ENCODE data around the gene PPIE.

Gene PPIE

DNA sequence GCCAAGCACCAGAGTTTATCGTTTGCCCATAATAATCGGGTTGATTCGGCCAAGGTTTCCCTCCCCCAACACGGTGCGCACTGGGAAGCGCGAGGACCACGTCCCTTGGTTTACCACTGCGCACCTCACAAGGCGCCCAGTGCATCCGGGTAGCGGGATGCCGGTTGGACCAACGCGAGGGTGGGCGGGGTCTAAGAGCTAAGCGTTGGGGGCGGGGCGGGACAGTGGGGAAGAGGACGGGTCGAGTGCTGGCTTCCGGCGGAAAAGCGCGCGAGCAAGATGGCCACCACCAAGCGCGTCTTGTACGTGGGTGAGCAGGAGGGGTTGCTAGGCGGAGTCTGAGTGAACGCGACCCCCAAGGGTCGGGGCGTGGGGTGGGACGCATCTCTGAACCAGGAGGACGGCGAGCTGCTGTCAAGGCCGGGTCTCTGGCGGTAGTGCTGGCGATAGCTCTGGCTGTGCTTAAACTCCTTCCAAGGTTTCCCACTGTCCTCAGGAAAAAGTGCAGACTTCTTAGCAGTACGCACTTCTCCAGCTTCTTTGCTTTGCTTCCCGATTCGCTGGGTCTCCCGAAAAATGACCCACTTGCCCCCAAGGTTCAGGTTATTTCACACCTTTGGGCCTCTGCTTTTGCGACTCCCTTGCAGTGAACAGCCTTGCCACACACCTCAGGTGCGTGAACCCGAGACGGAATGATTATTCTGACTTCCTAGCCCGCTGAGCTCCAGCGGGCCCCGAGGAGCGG, at the start of gene PPIE:
TSS of gene PPIE (plus strand) at position 261 of the 745 bp plus-strand sequence. CDS start at position 280, 19 bp downstream.
- TF ChIP-seq GATA2 (IDR thresholded peaks at IDR 0.05; ENCODE audit: low read depth, low read length) (no peak), GATA3 (IDR thresholded peaks at IDR 0.05; ENCODE audit: low read depth, low read length) (no peak)

DNA sequence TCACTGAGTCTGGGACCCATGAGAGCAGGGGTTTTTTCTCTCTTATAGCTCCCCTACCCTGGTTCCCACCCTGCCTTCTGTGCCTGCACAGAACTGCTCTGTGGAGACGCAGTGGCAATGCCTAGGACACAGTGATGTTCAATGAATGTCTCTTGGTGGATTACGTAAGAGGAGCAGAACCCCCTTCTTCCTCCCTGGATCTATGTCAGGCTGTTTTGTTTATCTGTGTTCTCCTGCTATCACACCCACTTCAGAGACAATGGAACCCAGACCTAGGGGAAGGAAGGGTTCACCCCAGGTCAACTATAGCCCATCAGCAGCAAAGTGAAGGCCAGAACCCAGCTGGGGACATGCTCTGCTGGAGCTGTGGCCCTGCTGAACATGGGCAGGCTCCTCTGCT, 49.5 kb upstream of the PPIE start:
- TF ChIP-seq GATA2 (IDR thresholded peaks at IDR 0.05; ENCODE audit: low read depth, low read length), result no peak
- TF ChIP-seq GATA3 (IDR thresholded peaks at IDR 0.05; ENCODE audit: low read depth, low read length), result no peak

DNA sequence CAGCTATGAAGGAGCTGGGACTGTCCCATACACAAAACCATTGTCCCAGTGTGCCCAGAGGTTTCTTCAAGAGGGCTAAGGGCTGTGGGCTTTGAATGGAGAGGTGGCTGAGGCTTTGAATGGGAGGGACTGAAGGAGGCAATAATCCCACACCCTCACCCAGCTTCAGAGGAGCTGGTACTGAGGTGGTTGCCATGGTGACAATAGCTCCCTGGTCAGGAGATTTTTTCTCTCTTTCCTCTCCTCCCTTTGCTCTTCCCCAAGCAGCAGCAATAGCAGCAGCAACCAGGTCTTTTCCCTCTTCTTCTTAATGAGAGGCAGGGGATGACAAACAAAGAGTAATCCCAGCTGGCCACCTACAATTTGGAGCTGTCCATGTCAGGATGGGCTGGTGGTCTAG, 49.0 kb upstream of the PPIE start:
- TF ChIP-seq GATA2 (IDR thresholded peaks at IDR 0.05; ENCODE audit: low read depth, low read length), result no peak
- no peak for TF ChIP-seq GATA3 (IDR thresholded peaks at IDR 0.05; ENCODE audit: low read depth, low read length)

DNA sequence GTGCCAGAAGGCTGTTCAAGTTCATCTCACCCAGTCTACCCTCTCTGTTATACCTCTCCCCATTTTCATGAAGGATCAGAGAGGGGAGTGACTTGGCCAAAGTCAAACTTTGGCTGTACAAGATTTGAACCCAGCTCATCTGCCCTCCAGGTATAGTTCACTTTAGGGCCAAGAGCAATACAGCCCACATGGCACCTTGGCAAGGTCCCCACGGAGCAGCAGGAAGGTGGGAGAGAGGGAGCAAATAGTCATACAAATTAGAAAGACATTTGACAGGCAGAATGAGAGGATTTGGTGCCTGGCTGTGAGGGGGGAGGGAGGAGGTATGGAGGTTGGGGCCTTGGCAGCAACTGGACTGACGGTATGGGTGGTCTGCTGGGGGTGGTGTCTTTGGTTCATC, 48.5 kb upstream of the PPIE start:
- TF ChIP-seq GATA3 (IDR thresholded peaks at IDR 0.05; ENCODE audit: low read depth, low read length) (no peak), GATA2 (IDR thresholded peaks at IDR 0.05; ENCODE audit: low read depth, low read length) (no peak)

DNA sequence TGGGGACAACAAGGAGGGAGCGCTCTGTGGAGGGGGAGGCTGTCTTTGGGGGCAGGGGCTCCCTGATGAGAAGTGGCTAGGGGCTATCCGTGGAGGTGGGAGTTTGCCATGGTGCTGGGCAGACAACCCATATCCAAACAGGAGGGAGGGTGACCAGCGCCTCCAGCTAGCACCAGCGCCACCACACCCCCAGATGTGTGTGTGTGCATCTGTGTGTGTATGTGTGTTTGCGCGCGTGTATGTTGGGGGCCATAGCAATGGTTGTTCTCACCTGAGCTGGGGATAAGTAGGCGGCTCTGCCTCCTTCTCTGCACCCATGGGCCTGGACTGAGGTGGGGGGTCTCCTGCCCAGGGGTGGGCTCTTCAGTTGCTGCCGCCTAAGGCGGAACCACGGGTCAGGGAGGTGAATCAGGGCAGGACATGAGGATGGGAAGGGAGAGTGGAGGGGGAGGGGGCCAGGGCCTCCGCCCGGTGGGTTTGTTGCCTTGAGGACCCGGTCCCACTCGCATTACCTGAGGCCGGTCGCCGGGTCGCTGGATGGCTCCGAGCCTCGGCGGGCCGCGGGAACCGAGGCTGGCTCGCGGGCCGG, 47.8 kb upstream of the PPIE start:
- no peak for TF ChIP-seq GATA2 (IDR thresholded peaks at IDR 0.05; ENCODE audit: low read depth, low read length)

DNA sequence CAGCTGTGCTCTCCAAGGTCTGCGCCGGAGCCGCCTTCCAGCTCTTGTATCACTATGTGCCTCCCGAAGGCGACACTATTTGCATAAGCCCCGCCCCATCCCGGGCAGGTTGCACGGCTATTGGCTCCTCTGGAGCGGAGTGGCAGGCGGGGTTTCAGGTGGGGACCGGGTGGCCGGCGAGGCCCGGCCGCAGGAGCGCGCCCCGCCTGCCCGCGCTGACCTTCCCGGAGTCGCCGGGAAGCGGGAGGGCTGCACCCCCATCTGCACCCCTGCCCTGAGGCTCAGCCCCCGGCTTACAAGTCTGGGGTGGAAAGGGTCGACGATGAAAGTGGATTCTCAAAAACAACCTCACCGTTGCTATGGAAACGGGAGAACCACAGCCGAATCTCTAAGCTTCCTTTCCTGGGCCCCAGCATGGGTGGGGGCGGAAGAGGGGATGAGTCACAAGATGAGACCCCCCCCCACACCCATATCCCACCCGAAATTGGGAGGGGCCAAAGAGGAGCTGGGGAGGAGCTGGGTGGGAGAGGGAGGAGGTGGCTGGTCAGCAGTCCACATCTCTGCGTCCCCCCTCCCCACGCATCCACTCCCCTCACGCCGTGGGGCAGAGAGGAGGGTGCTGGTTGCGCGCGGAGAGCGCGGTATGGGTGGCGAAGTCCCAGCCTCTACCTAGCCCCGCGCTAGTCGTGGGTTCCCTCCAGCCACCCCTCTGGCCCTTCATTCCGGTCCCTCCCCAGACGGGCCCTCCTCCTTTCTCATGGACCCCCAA, 47.1 kb upstream of the PPIE start, which contains the start of gene HPCAL4:
TSS of gene HPCAL4 (minus strand) at position 51 of the 769 bp plus-strand sequence. CDS start 6,830 bp downstream, outside the sequence.
- TF ChIP-seq GATA3 (IDR thresholded peaks at IDR 0.05; ENCODE audit: low read depth, low read length) (no peak), GATA2 (IDR thresholded peaks at IDR 0.05; ENCODE audit: low read depth, low read length) (no peak)

DNA sequence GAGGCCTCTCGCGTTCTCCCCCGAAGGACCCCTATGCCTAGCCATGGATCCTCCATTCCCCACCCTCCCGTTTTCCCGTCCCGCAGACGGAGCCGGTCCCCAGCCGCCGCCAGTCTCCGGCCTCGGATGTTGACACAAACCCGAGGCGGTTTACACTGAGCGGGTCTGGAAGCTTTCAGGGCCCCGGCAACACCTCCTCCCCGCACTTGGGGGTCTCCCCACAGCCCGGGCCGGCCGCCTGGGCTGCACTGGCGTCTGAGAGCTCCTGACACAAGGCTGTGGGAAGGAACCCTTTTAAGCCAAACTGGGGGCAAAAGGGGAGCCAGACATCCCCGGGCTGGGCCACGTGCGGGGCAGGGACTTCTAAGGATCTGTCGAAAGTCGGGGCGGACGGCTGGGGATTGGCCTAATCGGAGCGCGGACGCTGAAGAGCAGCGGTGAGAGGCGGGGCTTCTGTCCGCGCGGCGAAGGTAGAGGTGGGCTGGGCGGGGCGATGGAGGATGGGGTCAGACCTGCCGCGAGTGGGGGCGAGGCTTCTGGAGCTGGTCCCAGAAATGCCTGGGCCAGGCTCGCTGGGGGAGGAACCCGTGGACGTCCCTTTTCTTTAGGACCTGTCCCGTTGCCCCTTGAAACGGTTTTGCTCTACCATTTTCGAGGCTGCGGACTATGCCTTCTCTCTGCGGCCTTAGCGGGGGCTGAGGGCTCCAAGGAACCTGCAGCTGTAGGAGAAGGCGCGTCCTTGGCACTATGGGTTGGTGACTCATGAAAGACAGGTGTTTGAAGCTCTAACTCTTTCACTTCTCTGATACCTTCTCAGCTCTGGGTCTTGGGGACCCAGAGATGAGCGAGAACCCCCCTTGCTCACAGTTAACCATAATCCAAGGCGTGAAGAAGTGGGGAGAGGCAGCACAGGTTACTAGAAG, 46.3 kb upstream of the PPIE start:
- no peak for TF ChIP-seq GATA3 (IDR thresholded peaks at IDR 0.05; ENCODE audit: low read depth, low read length)
- no peak for TF ChIP-seq GATA2 (IDR thresholded peaks at IDR 0.05; ENCODE audit: low read depth, low read length)

DNA sequence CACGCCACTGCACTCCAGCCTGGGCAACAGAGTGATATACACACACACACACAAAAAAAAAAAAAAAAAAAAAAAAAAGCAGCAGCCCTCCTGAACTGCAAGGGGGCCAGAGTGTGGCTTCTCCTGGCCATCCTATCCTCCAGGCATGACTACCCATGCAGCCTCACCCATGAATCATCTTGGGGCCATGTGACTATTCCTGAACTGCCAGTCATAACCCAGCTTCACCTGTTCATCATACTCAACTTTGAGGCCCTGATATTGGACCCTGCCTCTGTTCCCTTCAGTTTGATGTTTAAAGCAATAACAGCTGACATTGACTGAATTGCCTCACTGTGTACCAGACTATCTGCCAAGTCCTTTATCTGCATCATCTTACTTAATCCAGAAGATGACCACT, 44.7 kb upstream of the PPIE start:
- no peak for TF ChIP-seq GATA3 (IDR thresholded peaks at IDR 0.05; ENCODE audit: low read depth, low read length)
- no peak for TF ChIP-seq GATA2 (IDR thresholded peaks at IDR 0.05; ENCODE audit: low read depth, low read length)

DNA sequence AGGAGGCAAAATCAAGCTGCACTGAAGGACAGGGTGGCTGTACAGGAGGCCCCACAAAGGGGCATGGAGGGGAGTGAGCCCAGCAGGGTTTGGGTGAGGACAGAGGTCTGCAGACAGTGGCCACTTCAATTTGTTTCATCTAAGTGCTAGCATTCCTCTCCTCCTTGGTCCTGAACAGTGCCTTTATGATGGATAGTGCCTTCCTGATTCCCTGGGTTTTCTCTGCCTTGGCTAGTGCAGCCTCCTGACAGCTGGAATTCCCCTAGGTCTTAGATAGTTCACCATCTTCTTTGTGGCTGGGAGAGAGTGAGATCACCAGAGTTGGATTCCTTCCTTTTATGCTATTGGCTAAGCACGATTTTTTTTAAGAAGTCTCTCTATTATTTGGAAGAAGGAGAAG, 43.7 kb upstream of the PPIE start:
- no peak for TF ChIP-seq GATA3 (IDR thresholded peaks at IDR 0.05; ENCODE audit: low read depth, low read length)
- TF ChIP-seq GATA2 (IDR thresholded peaks at IDR 0.05; ENCODE audit: low read depth, low read length), result no peak

DNA sequence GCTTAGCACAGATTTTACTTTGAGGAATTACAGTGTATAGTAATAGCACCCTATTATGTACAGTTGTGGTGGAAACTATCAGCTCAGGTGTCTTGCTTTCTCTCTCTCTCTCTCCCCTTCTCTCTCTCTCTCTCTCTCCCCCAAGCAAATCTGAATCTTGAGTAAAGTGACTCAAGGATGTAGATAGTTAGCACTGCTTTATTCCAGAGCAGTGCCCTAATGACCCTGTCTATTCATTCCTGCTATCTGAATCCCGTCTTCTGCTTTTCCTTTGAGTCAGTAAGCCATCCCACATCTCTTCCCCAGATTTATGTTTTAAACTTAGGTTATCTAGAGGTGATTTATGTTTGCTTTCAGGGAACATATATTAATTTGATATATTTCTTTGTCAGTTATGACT, 42.2 kb upstream of the PPIE start:
- TF ChIP-seq GATA2 (IDR thresholded peaks at IDR 0.05; ENCODE audit: low read depth, low read length), result no peak
- no peak for TF ChIP-seq GATA3 (IDR thresholded peaks at IDR 0.05; ENCODE audit: low read depth, low read length)

DNA sequence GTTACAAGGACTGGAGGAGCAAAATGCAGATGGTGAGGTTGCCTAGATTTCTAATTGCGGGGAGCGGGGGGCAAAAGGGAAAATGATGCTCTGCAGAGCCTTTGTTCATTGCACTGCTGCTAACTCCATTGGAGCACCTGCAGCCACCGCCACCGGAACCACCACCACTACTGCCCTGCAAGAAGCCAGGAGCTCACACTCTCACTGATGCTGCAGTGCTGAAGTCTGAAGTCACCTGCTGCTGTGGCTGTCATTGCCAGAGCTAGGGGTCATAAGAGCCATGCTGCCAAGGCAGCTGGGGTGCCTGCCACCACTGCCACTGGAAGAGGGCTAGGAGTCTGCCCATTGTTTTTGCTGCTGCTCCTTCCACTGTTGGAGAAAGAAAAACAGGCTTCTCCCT, 40.1 kb upstream of the PPIE start:
- TF ChIP-seq GATA3 (IDR thresholded peaks at IDR 0.05; ENCODE audit: low read depth, low read length), result no peak
- TF ChIP-seq GATA2 (IDR thresholded peaks at IDR 0.05; ENCODE audit: low read depth, low read length), result no peak

DNA sequence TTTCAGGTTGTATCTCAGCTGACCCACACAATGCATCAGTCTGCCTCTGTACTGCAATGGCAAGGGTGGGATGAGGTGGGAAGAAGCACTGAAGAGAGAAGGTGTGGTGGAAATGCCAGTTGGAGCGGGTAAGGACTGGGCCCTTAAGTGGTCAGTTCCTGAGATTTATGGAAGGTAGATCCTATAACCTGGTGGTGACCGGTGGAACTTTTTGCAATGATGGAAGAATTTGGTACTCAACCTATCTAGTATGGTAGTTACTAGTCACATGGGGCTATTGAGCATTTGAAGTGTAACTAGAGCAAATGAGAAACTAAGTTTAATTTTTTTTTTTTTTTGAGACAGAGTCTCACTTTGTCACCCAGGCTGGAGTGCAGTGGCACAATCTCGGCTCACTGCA, 39.3 kb upstream of the PPIE start:
- TF ChIP-seq GATA2 (IDR thresholded peaks at IDR 0.05; ENCODE audit: low read depth, low read length), result no peak
- TF ChIP-seq GATA3 (IDR thresholded peaks at IDR 0.05; ENCODE audit: low read depth, low read length), result no peak

DNA sequence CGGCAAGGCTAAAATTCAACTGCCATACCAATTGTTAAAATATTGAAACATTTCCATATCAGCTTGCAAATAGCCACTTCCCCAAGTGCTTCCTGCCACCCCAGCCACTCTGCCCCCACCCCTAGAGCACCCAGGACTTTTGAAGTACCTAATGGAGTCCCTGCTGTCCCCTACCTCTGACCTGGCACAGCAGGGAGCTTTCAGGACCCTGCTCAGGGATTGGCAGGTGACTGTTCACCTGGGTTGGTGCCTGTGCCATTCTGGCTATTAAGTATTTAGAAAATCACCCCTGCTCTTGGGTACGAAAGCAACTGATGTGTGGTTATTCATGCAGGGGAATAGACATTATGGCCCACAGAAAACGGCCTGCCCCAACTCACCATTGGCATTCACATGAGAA, 38.3 kb upstream of the PPIE start:
- TF ChIP-seq GATA2 (IDR thresholded peaks at IDR 0.05; ENCODE audit: low read depth, low read length), result no peak
- TF ChIP-seq GATA3 (IDR thresholded peaks at IDR 0.05; ENCODE audit: low read depth, low read length), result no peak

DNA sequence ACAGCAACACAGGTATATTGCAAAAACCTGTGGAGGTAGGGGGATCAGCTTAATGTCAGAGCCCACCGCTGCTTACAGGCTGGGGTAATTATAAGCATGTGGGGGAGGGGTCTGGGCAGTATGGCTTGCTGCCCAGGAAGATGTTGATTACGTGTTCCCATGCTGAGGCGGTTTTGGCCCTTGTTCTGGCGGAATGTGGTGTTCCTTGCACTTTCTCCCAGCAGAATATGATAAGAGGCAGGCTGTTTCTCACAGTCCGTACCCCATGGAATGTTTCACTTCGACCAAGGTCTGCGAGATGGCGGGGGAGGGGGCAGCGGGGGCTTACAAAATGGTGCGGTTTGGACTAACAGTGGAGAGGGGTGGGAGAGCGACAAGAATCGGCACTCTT, 37.6 kb upstream of the PPIE start:
- TF ChIP-seq GATA3 (IDR thresholded peaks at IDR 0.05; ENCODE audit: low read depth, low read length) (no peak), GATA2 (IDR thresholded peaks at IDR 0.05; ENCODE audit: low read depth, low read length) (no peak)
